WI38 (cell line): ENCODE data around the gene AP1S3.

Experiments
- H3K4me3 ChIP-seq: 2 replicates; pipeline ENCODE4 v1.5.1; 2011; ENCODE audit warnings: low read depth, mild to moderate bottlenecking, control low read depth, low read length
- TF ChIP-seq, protein P1 (sequence below): IDR thresholded peaks from 2 replicates; pipeline ENCODE4 v1.5.1; 2012; ENCODE audit warnings: low read depth, mild to moderate bottlenecking, control low read depth, low read length

AP1S3 gene

GRCh38 chr2:223860809-223861738, 23.7 kb upstream of the AP1S3 start:
- TF ChIP-seq, protein P1, sequence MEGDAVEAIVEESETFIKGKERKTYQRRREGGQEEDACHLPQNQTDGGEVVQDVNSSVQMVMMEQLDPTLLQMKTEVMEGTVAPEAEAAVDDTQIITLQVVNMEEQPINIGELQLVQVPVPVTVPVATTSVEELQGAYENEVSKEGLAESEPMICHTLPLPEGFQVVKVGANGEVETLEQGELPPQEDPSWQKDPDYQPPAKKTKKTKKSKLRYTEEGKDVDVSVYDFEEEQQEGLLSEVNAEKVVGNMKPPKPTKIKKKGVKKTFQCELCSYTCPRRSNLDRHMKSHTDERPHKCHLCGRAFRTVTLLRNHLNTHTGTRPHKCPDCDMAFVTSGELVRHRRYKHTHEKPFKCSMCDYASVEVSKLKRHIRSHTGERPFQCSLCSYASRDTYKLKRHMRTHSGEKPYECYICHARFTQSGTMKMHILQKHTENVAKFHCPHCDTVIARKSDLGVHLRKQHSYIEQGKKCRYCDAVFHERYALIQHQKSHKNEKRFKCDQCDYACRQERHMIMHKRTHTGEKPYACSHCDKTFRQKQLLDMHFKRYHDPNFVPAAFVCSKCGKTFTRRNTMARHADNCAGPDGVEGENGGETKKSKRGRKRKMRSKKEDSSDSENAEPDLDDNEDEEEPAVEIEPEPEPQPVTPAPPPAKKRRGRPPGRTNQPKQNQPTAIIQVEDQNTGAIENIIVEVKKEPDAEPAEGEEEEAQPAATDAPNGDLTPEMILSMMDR = no peak
- no peak overlapping the region for H3K4me3 ChIP-seq

- H3K4me3 ChIP-seq = no peak overlapping the region
- TF ChIP-seq, protein P1 = no peak
Measured at GRCh38 chr2:223859070-223859469, 21.7 kb upstream of the AP1S3 start.

GRCh38 chr2:223856584-223856983, 19.2 kb upstream of the AP1S3 start:
- TF ChIP-seq, protein P1 = no peak
- H3K4me3 ChIP-seq = no peak overlapping the region

- TF ChIP-seq, protein P1 = no peak
- no peak overlapping the region for H3K4me3 ChIP-seq
Measured at GRCh38 chr2:223856021-223856420, 18.6 kb upstream of the AP1S3 start.

DNA sequence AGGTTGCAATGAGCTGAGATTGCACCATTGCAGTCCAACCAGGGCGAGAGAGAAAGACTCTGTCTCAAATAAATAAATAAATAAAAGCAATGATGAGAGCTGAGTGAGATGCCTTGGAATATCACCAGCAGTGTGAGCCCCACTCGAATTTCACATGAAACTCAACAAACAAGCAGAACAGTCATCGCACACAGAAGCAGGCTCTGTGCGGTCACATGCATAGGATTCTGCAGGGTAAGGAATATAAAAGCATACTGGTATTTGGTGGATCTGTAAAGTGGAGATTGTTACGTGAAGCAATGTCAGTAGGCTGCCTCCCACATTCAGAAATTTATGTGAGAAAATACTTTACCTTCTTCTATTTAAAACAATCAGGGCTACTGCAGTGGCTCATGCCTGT, 18.0 kb upstream of the AP1S3 start:
- H3K4me3 ChIP-seq = no peak overlapping the region
- TF ChIP-seq, protein P1 = no peak

- H3K4me3 ChIP-seq = no peak overlapping the region
- TF ChIP-seq, protein P1 = no peak
Measured at GRCh38 chr2:223854741-223855140, 17.4 kb upstream of the AP1S3 start.

DNA sequence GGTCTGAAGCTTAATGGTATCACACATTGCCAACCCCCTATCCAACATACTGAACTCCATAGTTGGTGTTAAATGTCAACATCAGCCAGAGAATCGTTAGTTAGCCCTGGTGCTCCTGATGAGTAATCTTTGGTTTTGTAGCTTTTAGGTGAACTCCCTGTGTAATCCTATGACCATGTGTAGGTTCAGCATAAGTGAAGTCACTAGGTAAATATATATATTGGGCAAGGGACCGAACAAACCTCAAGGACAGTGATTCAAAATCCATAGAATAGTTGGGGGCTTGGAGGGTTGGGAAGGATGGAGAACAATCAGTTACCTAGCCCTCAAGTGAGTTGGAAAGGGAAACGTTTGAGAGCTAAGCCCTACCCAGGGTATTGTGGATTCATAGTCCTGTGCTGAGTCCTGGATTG, 16.0 kb upstream of the AP1S3 start:
- H3K4me3 ChIP-seq = no peak overlapping the region
- TF ChIP-seq, protein P1 = no peak
